ENCODE data around the gene UBR2.

DNA sequence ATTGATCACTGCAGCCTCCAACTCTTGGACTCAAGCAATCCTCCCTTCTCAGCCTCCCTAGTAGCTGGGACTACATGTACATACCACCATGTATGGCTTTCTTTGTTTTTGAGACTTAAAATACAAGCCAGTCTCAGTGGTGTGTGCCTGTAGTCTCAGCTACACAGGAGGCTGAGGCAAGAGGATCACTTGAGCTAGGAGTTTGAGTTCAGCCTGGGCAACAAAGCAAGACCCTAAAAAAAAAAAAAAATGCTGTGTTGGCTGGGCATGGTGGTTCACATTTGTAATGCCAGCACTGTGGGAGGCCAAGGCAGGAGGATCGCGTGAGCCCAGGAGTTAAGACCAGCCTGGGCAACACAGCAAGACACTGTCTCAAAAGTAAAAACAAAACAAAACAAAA, 51.7 kb downstream of the UBR2 start:
- TF ChIP-seq, protein P1, sequence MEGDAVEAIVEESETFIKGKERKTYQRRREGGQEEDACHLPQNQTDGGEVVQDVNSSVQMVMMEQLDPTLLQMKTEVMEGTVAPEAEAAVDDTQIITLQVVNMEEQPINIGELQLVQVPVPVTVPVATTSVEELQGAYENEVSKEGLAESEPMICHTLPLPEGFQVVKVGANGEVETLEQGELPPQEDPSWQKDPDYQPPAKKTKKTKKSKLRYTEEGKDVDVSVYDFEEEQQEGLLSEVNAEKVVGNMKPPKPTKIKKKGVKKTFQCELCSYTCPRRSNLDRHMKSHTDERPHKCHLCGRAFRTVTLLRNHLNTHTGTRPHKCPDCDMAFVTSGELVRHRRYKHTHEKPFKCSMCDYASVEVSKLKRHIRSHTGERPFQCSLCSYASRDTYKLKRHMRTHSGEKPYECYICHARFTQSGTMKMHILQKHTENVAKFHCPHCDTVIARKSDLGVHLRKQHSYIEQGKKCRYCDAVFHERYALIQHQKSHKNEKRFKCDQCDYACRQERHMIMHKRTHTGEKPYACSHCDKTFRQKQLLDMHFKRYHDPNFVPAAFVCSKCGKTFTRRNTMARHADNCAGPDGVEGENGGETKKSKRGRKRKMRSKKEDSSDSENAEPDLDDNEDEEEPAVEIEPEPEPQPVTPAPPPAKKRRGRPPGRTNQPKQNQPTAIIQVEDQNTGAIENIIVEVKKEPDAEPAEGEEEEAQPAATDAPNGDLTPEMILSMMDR (IDR thresholded peaks at IDR 0.05) = no peak
- TF ChIP-seq POLR2A (IDR thresholded peaks at IDR 0.05) (no peak), EP300 (IDR thresholded peaks at IDR 0.05; ENCODE audit: low read depth) (no peak), POLR2AphosphoS5 (IDR thresholded peaks at IDR 0.05) (no peak)
